SK-N-SH (cell line): ENCODE results near the gene CIT. TPM values are rescaled to one million over a fixed set of nuclear protein-coding genes. Genes with fewer than 3 reads are reported as not detected.

Experiments
- CTCF ChIA-PET: fragments of 300-600, 350-600 bp; formaldehyde crosslinking; extraction: SDS; loops from one replicate; lab custom pipeline; 2021; lab: Yijun Ruan, JAX
- POLR2A ChIA-PET: fragments of 350-600 bp; sonication (Branson Sonifier 250); formaldehyde crosslinking; extraction: SDS; loops from one replicate; lab custom pipeline; 2020; ENCODE audit warnings: antibody characterized with exemption, inconsistent platforms; lab: Yijun Ruan, JAX
- DNase-seq: peaks from one replicate; pipeline ENCODE4 v3.0.0; 2012
- H2AFZ ChIP-seq: fragments of 200-600 bp; sonication (generic); 2 replicates; pipeline ENCODE4 v1.8.1; 2016; ENCODE audit warnings: antibody characterized with exemption, mild to moderate bottlenecking, low read depth
- H3F3A ChIP-seq: fragments of 200-600 bp; sonication (generic); replicated peaks from 2 replicates; pipeline ENCODE3; 2016; ENCODE audit warnings: antibody characterized with exemption, mild to moderate bottlenecking; ENCODE audit not compliant: insufficient read depth
- H3K27ac ChIP-seq, 2 experiments: fragments of 200-500 bp in 1 of 2; fragments of 200-600 bp in 1 of 2; sonication (Bioruptor generic) in 1 of 2; sonication (generic), shearing (Covaris generic) in 1 of 2; 2 replicates each; pipeline versions ENCODE4 v1.5.1 to v1.6.1; 2014 to 2016; ENCODE audit warnings: low read depth in 2 of 2, inconsistent platforms in 1 of 2, low read length in 1 of 2, mild to moderate bottlenecking in 1 of 2, mixed read lengths in 1 of 2
- H3K27me3 ChIP-seq: fragments of 200-600 bp; sonication (generic), shearing (Covaris generic); 2 replicates; pipeline ENCODE4 v1.6.1; 2016; ENCODE audit warnings: mixed run types; ENCODE audit not compliant: insufficient read depth
- H3K36me3 ChIP-seq, 2 experiments: fragments of 200-500 bp in 1 of 2; fragments of 200-600 bp in 1 of 2; sonication (Bioruptor generic) in 1 of 2; sonication (generic) in 1 of 2; replicated peaks in 1 of 2; 2 replicates each; pipeline versions ENCODE3 to v1.5.1; 2014 to 2016; ENCODE audit warnings: low read length in 1 of 2, mild to moderate bottlenecking in 1 of 2; ENCODE audit not compliant: insufficient read depth in 2 of 2, control insufficient read depth in 1 of 2
- H3K4me1 ChIP-seq, 2 experiments: fragments of 200-500 bp in 1 of 2; fragments of 200-600 bp in 1 of 2; sonication (Bioruptor generic) in 1 of 2; sonication (generic), shearing (Covaris generic) in 1 of 2; 2 replicates each; pipeline versions ENCODE4 v1.5.1 to v1.6.1; 2014 to 2016; ENCODE audit warnings: low read depth in 1 of 2, low read length in 1 of 2, mixed run types in 1 of 2; ENCODE audit not compliant: insufficient read depth in 2 of 2, control insufficient read depth in 1 of 2
- H3K4me2 ChIP-seq: fragments of 200-600 bp; sonication (generic), shearing (Covaris generic); 2 replicates; pipeline ENCODE4 v1.6.1; 2017; ENCODE audit warnings: mixed run types
- H3K4me3 ChIP-seq, 2 experiments: fragments of 200-500 bp in 1 of 2; fragments of 200-600 bp in 1 of 2; sonication (Bioruptor generic) in 1 of 2; sonication (generic), shearing (Covaris generic) in 1 of 2; 2 replicates each; pipeline versions ENCODE4 v1.5.1 to v1.8.1; 2014 to 2016; ENCODE audit warnings: low read depth in 2 of 2, inconsistent platforms in 1 of 2, low read length in 1 of 2, mild to moderate bottlenecking in 1 of 2, mixed read lengths in 1 of 2, moderate library complexity in 1 of 2
- H3K79me2 ChIP-seq: fragments of 200-600 bp; sonication (generic); 2 replicates; pipeline ENCODE4 v1.8.1; 2017; ENCODE audit warnings: mild to moderate bottlenecking; ENCODE audit not compliant: insufficient read depth
- H3K9ac ChIP-seq: fragments of 200-600 bp; sonication (generic); 2 replicates; pipeline ENCODE4 v1.6.1; 2017; ENCODE audit warnings: mixed run types
- H3K9me2 ChIP-seq: fragments of 200-600 bp; sonication (generic); 2 replicates; pipeline ENCODE4 v1.6.1; 2017; ENCODE audit warnings: mixed run types
- H3K9me3 ChIP-seq: fragments of 200-600 bp; sonication (generic); 2 replicates; pipeline ENCODE4 v1.6.1; 2017; ENCODE audit warnings: mixed run types, mild to moderate bottlenecking, moderate library complexity
- H4K20me1 ChIP-seq: fragments of 200-600 bp; sonication (generic); 2 replicates; pipeline ENCODE4 v1.6.1; 2017; ENCODE audit warnings: mild to moderate bottlenecking, mixed run types; ENCODE audit not compliant: insufficient read depth
- CHD2 ChIP-seq: fragments of 150-350 bp; IDR thresholded peaks from 2 replicates; pipeline ENCODE4 v1.6.1; 2018; ENCODE audit warnings: low read length; ENCODE audit not compliant: partially characterized antibody
- CTCF ChIP-seq: fragments of 200-600 bp; sonication (generic); IDR thresholded peaks from 2 replicates; pipeline ENCODE4 v1.6.1; 2017; ENCODE audit warnings: antibody characterized with exemption, mild to moderate bottlenecking, moderate library complexity
- FOSL2 ChIP-seq: IDR thresholded peaks from 2 replicates; pipeline ENCODE4 v1.4.0; 2012; ENCODE audit warnings: low read depth, mild to moderate bottlenecking, moderate library complexity, borderline replicate concordance
- FOXM1 ChIP-seq: IDR thresholded peaks from 2 replicates; pipeline ENCODE4 v1.4.0; 2012; ENCODE audit warnings: low read depth, mild to moderate bottlenecking
- GABPA ChIP-seq: IDR thresholded peaks from 2 replicates; pipeline ENCODE4 v1.4.0; 2012; ENCODE audit warnings: low read depth, mild to moderate bottlenecking
- GATA2 ChIP-seq: sonication (generic); formaldehyde crosslinking; IDR thresholded peaks from 2 replicates; pipeline ENCODE4 v1.5.0; 2020; ENCODE audit warnings: mild to moderate bottlenecking, missing genetic modification reagents
- JUND ChIP-seq: IDR thresholded peaks from 2 replicates; pipeline ENCODE4 v1.4.0; 2012
- NFIC ChIP-seq: IDR thresholded peaks from 2 replicates; pipeline ENCODE4 v1.4.0; 2012; ENCODE audit warnings: borderline replicate concordance
- NRF1 ChIP-seq: IDR thresholded peaks from 2 replicates; pipeline ENCODE4 v1.6.1; 2012; ENCODE audit warnings: low read depth, mild to moderate bottlenecking, low read length
- PBX3 ChIP-seq: IDR thresholded peaks from 2 replicates; pipeline ENCODE4; 2012
- RAD21 ChIP-seq: IDR thresholded peaks from 2 replicates; pipeline ENCODE4 v1.6.1; 2012; ENCODE audit warnings: mild to moderate bottlenecking, low read length
- REST ChIP-seq: IDR thresholded peaks from 2 replicates; pipeline ENCODE4 v1.6.1; 2012; ENCODE audit warnings: mild to moderate bottlenecking, low read depth, low read length, moderate library complexity
- RXRA ChIP-seq: IDR thresholded peaks from 2 replicates; pipeline ENCODE4 v1.4.0; 2012; ENCODE audit warnings: low read depth, mild to moderate bottlenecking, borderline replicate concordance
- SIN3A ChIP-seq: IDR thresholded peaks from 2 replicates; pipeline ENCODE4 v1.6.1; 2012; ENCODE audit warnings: low read depth, mild to moderate bottlenecking, low read length, moderate library complexity, borderline replicate concordance
- SMC3 ChIP-seq: IDR thresholded peaks from 2 replicates; pipeline ENCODE4 v1.6.1; 2012; ENCODE audit warnings: low read depth, low read length, improper control_type of control experiment
- TAF1 ChIP-seq: IDR thresholded peaks from 2 replicates; pipeline ENCODE4 v1.6.1; 2012; ENCODE audit warnings: low read depth, mild to moderate bottlenecking, low read length, moderate library complexity, borderline replicate concordance
- TCF12 ChIP-seq: IDR thresholded peaks from 2 replicates; pipeline ENCODE4 v1.4.0; 2012
- WGBS: methylation state at CpG from one replicate; pipeline ENCODE4 v1.1.6; 2017; ENCODE audit warnings: low lambda C conversion rate; 5-methylcytosine and 5-hydroxymethylcytosine counted together
- polyA plus RNA-seq, 3 experiments: library from polyadenylated mRNA; depleted of rRNA; stranded (reverse); fragments of >200 nt; gene quantifications; 2 replicates each; pipeline ENCODE4 v1.2.3, GENCODE V29; 2012
- TF ChIP-seq, protein P1 (sequence below): IDR thresholded peaks from 2 replicates; pipeline ENCODE4 v1.4.0; 2012; ENCODE audit warnings: low read depth, borderline replicate concordance
- TF ChIP-seq, protein P2 (sequence below): IDR thresholded peaks from 2 replicates; pipeline ENCODE4 v1.4.0; 2012; ENCODE audit warnings: low read depth

The CIT gene
- polyA plus RNA-seq, 1 of the 3 experiments (the other 2 are of a cell fraction) = 7.7 TPM

DNA sequence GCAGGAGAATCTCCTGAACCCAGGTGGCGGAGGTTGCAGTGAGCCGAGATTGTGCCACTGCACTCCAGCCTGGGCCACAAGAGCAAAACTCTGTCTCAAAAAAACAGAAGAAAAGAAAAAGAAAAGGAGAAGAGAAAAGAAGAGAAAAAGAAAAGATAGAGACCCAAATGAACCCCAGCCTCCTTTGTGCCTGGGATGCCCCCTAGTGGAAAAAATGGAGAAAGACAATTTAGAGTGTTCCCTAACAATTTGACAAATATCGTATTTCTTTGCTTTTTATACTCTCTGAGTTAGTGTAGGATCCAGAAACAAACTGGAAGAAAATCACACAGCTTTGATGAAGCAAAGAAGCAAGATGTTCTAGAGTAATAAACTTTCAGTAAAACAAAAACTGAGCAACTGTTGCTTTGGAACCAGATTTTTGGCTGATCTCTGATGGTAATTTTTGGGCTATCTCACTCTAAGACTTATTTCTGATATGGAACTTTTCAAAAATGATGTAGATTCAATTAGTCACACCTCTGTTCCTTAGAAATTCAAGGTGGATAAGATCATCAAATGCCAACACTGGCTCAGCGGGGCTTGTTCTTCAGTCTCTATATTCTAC, 227.8 kb downstream of the CIT start:
- H3K4me3 ChIP-seq = no peak overlapping the region; a peak in 1 of 4 replicates
- peaks cover 0 to 6% of the 10 kb centered on the region in 2 experiments for H3K36me3 ChIP-seq
- no peaks in the 10 kb centered on the region for H3K9me3 ChIP-seq
- peak; percentile 68 for DNase-seq
- peak overlapping the region; percentile 15; the same call in 1 of the 2 replicates for H2AFZ ChIP-seq
- H4K20me1 ChIP-seq = no peaks in the 10 kb centered on the region
- TF ChIP-seq CTCF = peak; percentile 89
- peak; percentile 50 for TF ChIP-seq SMC3
- TF ChIP-seq CHD2 = no peak
- TF ChIP-seq TCF12 = no peak
- TF ChIP-seq RAD21 = peak; percentile 73
- no peaks in the 10 kb centered on the region for H3K27me3 ChIP-seq
- no peak overlapping the region for H3K27ac ChIP-seq
- POLR2A ChIA-PET = no interaction called here
- no peak overlapping the region for H3K9ac ChIP-seq
- H3K9me2 ChIP-seq = no peaks in the 10 kb centered on the region
- H3K4me1 ChIP-seq = no peaks in the 10 kb centered on the region
- no peaks in the 10 kb centered on the region for H3K79me2 ChIP-seq
- no peak overlapping the region for H3K4me2 ChIP-seq
- no peaks in the 10 kb centered on the region for H3F3A ChIP-seq
- 66% methylated on average over 4 of the region's 4 CpGs for WGBS
- CTCF ChIA-PET = interaction anchor here (0.6 to 3.6 kb wide), 27 partner anchors 10 to 1245 kb away, joined by 3 to 18 read pairs (median 4); partner anchors contain the start of gene PRKAB1

DNA sequence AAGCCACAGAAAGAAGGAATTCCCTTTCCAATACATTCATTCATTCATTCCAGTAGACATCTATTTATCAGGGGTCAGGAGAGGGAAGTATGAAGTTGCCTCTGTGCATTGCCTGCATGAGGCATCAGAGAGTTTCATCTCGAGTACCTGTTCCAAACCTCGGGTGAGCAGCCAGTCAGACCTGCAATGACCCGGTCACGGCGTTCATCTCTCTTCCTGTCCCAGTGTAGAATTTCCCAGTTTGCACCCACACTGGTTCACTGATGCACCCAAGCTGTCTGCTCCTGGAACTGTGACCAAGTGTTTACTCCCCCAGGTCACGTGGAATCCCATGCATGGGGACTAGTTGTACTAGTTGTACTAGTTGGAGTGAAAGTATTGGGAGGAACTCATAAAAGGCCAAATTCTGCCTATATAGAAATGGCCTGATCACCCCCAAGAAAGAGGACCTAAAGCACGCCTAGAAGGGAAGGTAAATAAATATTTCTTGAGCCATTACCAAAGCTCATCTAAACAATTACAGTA, 231.5 kb downstream of the CIT start:
- Histone ChIP-seq H3K4me3 (no peak overlapping the region), H3K79me2 (no peaks in the 10 kb centered on the region), H2AFZ (no peak overlapping the region), H3F3A (no peaks in the 10 kb centered on the region), H3K36me3 (no peaks in the 10 kb centered on the region), H3K9me3 (no peaks in the 10 kb centered on the region), H4K20me1 (no peaks in the 10 kb centered on the region), H3K4me1 (no peaks in the 10 kb centered on the region), H3K9me2 (no peaks in the 10 kb centered on the region), H3K4me2 (no peak overlapping the region), H3K9ac (no peak overlapping the region), H3K27ac (no peak overlapping the region), H3K27me3 (no peaks in the 10 kb centered on the region)
- POLR2A ChIA-PET = no interaction called here
- CTCF ChIA-PET = interaction anchor here (1.1 kb wide), 1 partner anchor 17 kb away, joined by 3 read pairs; no protein-coding TSS in a partner anchor
- 61% methylated on average over 7 of the region's 7 CpGs for WGBS
- DNase-seq = no peak
- no peak for TF ChIP-seq NFIC
- no peak for TF ChIP-seq JUND
- TF ChIP-seq GABPA = no peak
- TF ChIP-seq, protein P1, sequence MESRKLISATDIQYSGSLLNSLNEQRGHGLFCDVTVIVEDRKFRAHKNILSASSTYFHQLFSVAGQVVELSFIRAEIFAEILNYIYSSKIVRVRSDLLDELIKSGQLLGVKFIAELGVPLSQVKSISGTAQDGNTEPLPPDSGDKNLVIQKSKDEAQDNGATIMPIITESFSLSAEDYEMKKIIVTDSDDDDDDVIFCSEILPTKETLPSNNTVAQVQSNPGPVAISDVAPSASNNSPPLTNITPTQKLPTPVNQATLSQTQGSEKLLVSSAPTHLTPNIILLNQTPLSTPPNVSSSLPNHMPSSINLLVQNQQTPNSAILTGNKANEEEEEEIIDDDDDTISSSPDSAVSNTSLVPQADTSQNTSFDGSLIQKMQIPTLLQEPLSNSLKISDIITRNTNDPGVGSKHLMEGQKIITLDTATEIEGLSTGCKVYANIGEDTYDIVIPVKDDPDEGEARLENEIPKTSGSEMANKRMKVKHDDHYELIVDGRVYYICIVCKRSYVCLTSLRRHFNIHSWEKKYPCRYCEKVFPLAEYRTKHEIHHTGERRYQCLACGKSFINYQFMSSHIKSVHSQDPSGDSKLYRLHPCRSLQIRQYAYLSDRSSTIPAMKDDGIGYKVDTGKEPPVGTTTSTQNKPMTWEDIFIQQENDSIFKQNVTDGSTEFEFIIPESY = no peak
- TF ChIP-seq, protein P2, sequence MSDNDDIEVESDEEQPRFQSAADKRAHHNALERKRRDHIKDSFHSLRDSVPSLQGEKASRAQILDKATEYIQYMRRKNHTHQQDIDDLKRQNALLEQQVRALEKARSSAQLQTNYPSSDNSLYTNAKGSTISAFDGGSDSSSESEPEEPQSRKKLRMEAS = no peak
- TF ChIP-seq FOXM1 = no peak
- TF ChIP-seq RXRA = no peak
- TF ChIP-seq NRF1 = no peak
- TF ChIP-seq RAD21 = no peak
- no peak for TF ChIP-seq GATA2
- TF ChIP-seq TAF1 = no peak
- no peak for TF ChIP-seq SIN3A
- TF ChIP-seq PBX3 = no peak
- no peak for TF ChIP-seq SMC3
- no peak for TF ChIP-seq TCF12
- no peak for TF ChIP-seq FOSL2
- TF ChIP-seq REST = no peak
